HEK293 (cell line): ENCODE results near the gene PYGM.

Experiments
- GLI2 ChIP-seq: fragments of 450-650 bp; formaldehyde crosslinking; IDR thresholded peaks from 2 replicates; pipeline ENCODE4; 2017; ENCODE audit warnings: missing biosample characterization, missing genetic modification characterization, low read depth, borderline replicate concordance
- HOXA7 ChIP-seq: sonication (generic); formaldehyde crosslinking; IDR thresholded peaks from 2 replicates; pipeline ENCODE4 v1.8.1; 2022; ENCODE audit warnings: missing genetic modification reagents, borderline replicate concordance
- KLF16 ChIP-seq: fragments of 450-650 bp; formaldehyde crosslinking; IDR thresholded peaks from 2 replicates; pipeline ENCODE4 v1.5.1; 2017; ENCODE audit warnings: missing biosample characterization, missing genetic modification characterization
- PRDM4 ChIP-seq: fragments of 450-650 bp; formaldehyde crosslinking; IDR thresholded peaks from 2 replicates; pipeline ENCODE4 v1.5.1; 2017; ENCODE audit warnings: missing biosample characterization, missing genetic modification characterization
- SALL2 ChIP-seq: fragments of 450-650 bp; formaldehyde crosslinking; IDR thresholded peaks from 2 replicates; pipeline ENCODE4 v1.5.0; 2017; ENCODE audit warnings: missing biosample characterization, mild to moderate bottlenecking, missing genetic modification characterization, borderline replicate concordance
- SCRT1 ChIP-seq: fragments of 450-650 bp; formaldehyde crosslinking; IDR thresholded peaks from 2 replicates; pipeline ENCODE4 v1.5.1; 2016; ENCODE audit warnings: missing biosample characterization, missing genetic modification characterization, borderline replicate concordance
- ZBTB11 ChIP-seq: fragments of 450-650 bp; formaldehyde crosslinking; conservative IDR thresholded peaks from 2 replicates; pipeline ENCODE4 v1.5.1; 2016; ENCODE audit warnings: low read depth, missing biosample characterization, missing genetic modification characterization
- ZBTB20 ChIP-seq: fragments of 450-650 bp; formaldehyde crosslinking; IDR thresholded peaks from 2 replicates; pipeline ENCODE4 v1.5.1; 2016; ENCODE audit warnings: missing biosample characterization, missing genetic modification characterization
- ZBTB7A ChIP-seq: fragments of 450-650 bp; formaldehyde crosslinking; IDR thresholded peaks from 2 replicates; pipeline ENCODE4 v1.5.1; 2016; ENCODE audit warnings: low read depth, missing biosample characterization, missing genetic modification characterization
- ZFHX2 ChIP-seq: fragments of 450-650 bp; formaldehyde crosslinking; conservative IDR thresholded peaks from 2 replicates; pipeline ENCODE4 v1.5.1; 2016; ENCODE audit warnings: missing biosample characterization, missing genetic modification characterization
- ZNF10 ChIP-seq: fragments of 450-650 bp; formaldehyde crosslinking; IDR thresholded peaks from 2 replicates; pipeline ENCODE4 v1.5.1; 2017; ENCODE audit warnings: missing biosample characterization, missing genetic modification characterization
- ZNF133 ChIP-seq: fragments of 450-650 bp; formaldehyde crosslinking; IDR thresholded peaks from 2 replicates; pipeline ENCODE4 v1.5.1; 2016; ENCODE audit warnings: missing biosample characterization, missing genetic modification characterization
- ZNF19 ChIP-seq: fragments of 450-650 bp; formaldehyde crosslinking; IDR thresholded peaks from 2 replicates; pipeline ENCODE4; 2016; ENCODE audit warnings: missing biosample characterization, missing genetic modification characterization, low read depth
- ZNF214 ChIP-seq: fragments of 450-650 bp; formaldehyde crosslinking; IDR thresholded peaks from 2 replicates; pipeline ENCODE4 v1.5.1; 2017; ENCODE audit warnings: missing biosample characterization, mild to moderate bottlenecking, missing genetic modification characterization, borderline replicate concordance
- ZNF280C ChIP-seq: fragments of 450-650 bp; formaldehyde crosslinking; IDR thresholded peaks from 2 replicates; pipeline ENCODE4 v1.5.1; 2016; ENCODE audit warnings: missing biosample characterization, missing genetic modification characterization
- ZNF302 ChIP-seq: fragments of 450-650 bp; formaldehyde crosslinking; IDR thresholded peaks from 2 replicates; pipeline ENCODE4 v1.5.1; 2016; ENCODE audit warnings: missing biosample characterization, missing genetic modification characterization, low read depth
- ZNF394 ChIP-seq: fragments of 450-650 bp; formaldehyde crosslinking; IDR thresholded peaks from 2 replicates; pipeline ENCODE4 v1.5.1; 2016; ENCODE audit warnings: missing biosample characterization, missing genetic modification characterization, mild to moderate bottlenecking, moderate library complexity, borderline replicate concordance
- ZNF514 ChIP-seq: fragments of 450-650 bp; formaldehyde crosslinking; IDR thresholded peaks from 2 replicates; pipeline ENCODE4 v1.5.1; 2016; ENCODE audit warnings: missing biosample characterization, missing genetic modification characterization
- ZNF555 ChIP-seq: fragments of 450-650 bp; formaldehyde crosslinking; conservative IDR thresholded peaks from 2 replicates; pipeline ENCODE4 v1.5.1; 2017; ENCODE audit warnings: missing biosample characterization, mild to moderate bottlenecking, missing genetic modification characterization, inconsistent platforms
- ZNF585B ChIP-seq: fragments of 450-650 bp; formaldehyde crosslinking; IDR thresholded peaks from 2 replicates; pipeline ENCODE4 v1.5.1; 2016; ENCODE audit warnings: missing biosample characterization, missing genetic modification characterization
- ZNF621 ChIP-seq: fragments of 450-650 bp; formaldehyde crosslinking; IDR thresholded peaks from 2 replicates; pipeline ENCODE4 v1.5.1; 2017; ENCODE audit warnings: missing biosample characterization, missing genetic modification characterization
- ZNF791 ChIP-seq: fragments of 450-650 bp; formaldehyde crosslinking; IDR thresholded peaks from 2 replicates; pipeline ENCODE4 v1.5.1; 2016; ENCODE audit warnings: missing biosample characterization, missing genetic modification characterization
- ZSCAN16 ChIP-seq: fragments of 450-650 bp; formaldehyde crosslinking; IDR thresholded peaks from 2 replicates; pipeline ENCODE4 v1.5.1; 2016; ENCODE audit warnings: missing biosample characterization, missing genetic modification characterization
- ZSCAN5A ChIP-seq: fragments of 450-650 bp; formaldehyde crosslinking; IDR thresholded peaks from 2 replicates; pipeline ENCODE4 v1.5.1; 2016; ENCODE audit warnings: missing biosample characterization, missing genetic modification characterization

PYGM gene

GRCh38 chr11:64778223-64778472 is 18.4 kb upstream of the PYGM start (continued):
- TF ChIP-seq ZNF791 (tag by site-specific recombination) (no peak), ZNF214 (tag by site-specific recombination) (no peak), HOXA7 (no peak), ZBTB20 (tag by site-specific recombination) (peak; percentile 41; the same call in 1 of the 2 replicates), ZSCAN16 (no peak), PRDM4 (no peak), GLI2 (no peak), ZSCAN5A (tag by site-specific recombination) (no peak), ZNF621 (no peak), ZNF133 (no peak), ZNF585B (tag by site-specific recombination) (no peak), ZNF302 (tag by site-specific recombination) (no peak), ZNF514 (tag by site-specific recombination) (no peak), ZNF19 (tag by site-specific recombination) (no peak), ZNF280C (tag by site-specific recombination) (no peak), ZNF10 (tag by site-specific recombination) (peak; percentile 52; the same call in 1 of the 2 replicates), ZNF394 (tag by site-specific recombination) (0 out of 2 replicates have a peak, but pooled peaks have one; percentile 28), ZFHX2 (tag by site-specific recombination) (no peak), ZBTB11 (tag by site-specific recombination) (no peak), SCRT1 (tag by site-specific recombination) (no peak), ZNF555 (tag by site-specific recombination) (no peak), ZBTB7A (tag by site-specific recombination) (0 out of 2 replicates have a peak, but pooled peaks have one; percentile 47), KLF16 (0 out of 2 replicates have a peak, but pooled peaks have one; percentile 18), SALL2 (tag by site-specific recombination) (no peak)
